ENCODE data around the gene DLX1. TPM values are rescaled to one million over a fixed set of nuclear protein-coding genes. Genes with fewer than 3 reads are reported as not detected.

Gene DLX1
- total and polyA plus RNA-seq, 2 experiments from 2014 or later = not detected

GRCh38 chr2:172090044-172090961, 5.0 kb downstream of the DLX1 start:
- H3K4me1 ChIP-seq (ENCODE audit: low read depth) = no peaks in the 10 kb centered on the region
- no peak overlapping the region for H3K27ac ChIP-seq
- H3K27me3 ChIP-seq = peaks cover 100% of the 10 kb centered on the region
- no peak for TF ChIP-seq CTCF (IDR thresholded peaks at IDR 0.05; ENCODE audit: low read depth, low read length)
- H3K9me3 ChIP-seq (ENCODE audit: low read depth) = no peaks in the 10 kb centered on the region
- DNase-seq (ENCODE audit: low read depth in 1 of 2, low spot score in 1 of 2) = no peak
- no peaks in the 10 kb centered on the region for H3K36me3 ChIP-seq
- no peak overlapping the region for H3K4me3 ChIP-seq

- Histone ChIP-seq H3K4me3 (no peak overlapping the region), H3K36me3 (no peaks in the 10 kb centered on the region), H3K27ac (no peak overlapping the region), H3K9me3 (ENCODE audit: low read depth) (no peaks in the 10 kb centered on the region), H3K27me3 (peaks cover 100% of the 10 kb centered on the region), H3K4me1 (ENCODE audit: low read depth) (no peaks in the 10 kb centered on the region)
- TF ChIP-seq CTCF (IDR thresholded peaks at IDR 0.05; ENCODE audit: low read depth, low read length) = no peak
- no peak for DNase-seq (ENCODE audit: low read depth in 1 of 2, low spot score in 1 of 2)
These were observed 5.8 kb downstream of the DLX1 start for GRCh38 chr2:172091000-172091641.

- H3K4me1 ChIP-seq (ENCODE audit: low read depth) = peaks cover 4% of the 10 kb centered on the region
- H3K4me3 ChIP-seq = no peak overlapping the region
- peaks cover 100% of the 10 kb centered on the region for H3K27me3 ChIP-seq
- H3K9me3 ChIP-seq (ENCODE audit: low read depth) = no peaks in the 10 kb centered on the region
- H3K36me3 ChIP-seq = no peaks in the 10 kb centered on the region
- DNase-seq (ENCODE audit: low read depth in 1 of 2, low spot score in 1 of 2) = no peak
- no peak for TF ChIP-seq CTCF (IDR thresholded peaks at IDR 0.05; ENCODE audit: low read depth, low read length)
- H3K27ac ChIP-seq = no peak overlapping the region
These were observed 6.7 kb downstream of the DLX1 start for GRCh38 chr2:172091761-172092566.

- Histone ChIP-seq H3K4me1 (ENCODE audit: low read depth) (peaks cover 9% of the 10 kb centered on the region), H3K36me3 (no peaks in the 10 kb centered on the region), H3K27ac (no peak overlapping the region), H3K9me3 (ENCODE audit: low read depth) (no peaks in the 10 kb centered on the region), H3K4me3 (no peak overlapping the region), H3K27me3 (peaks cover 100% of the 10 kb centered on the region)
- TF ChIP-seq CTCF (IDR thresholded peaks at IDR 0.05; ENCODE audit: low read depth, low read length) = no peak
- DNase-seq (ENCODE audit: low read depth in 1 of 2, low spot score in 1 of 2) = no peak
These were observed 7.6 kb downstream of the DLX1 start for GRCh38 chr2:172092716-172093415.

All from cardiac muscle cell (in vitro differentiated cells and primary cell).